ENCODE data around the gene UBE2H.
"Not testable (repeated sequence)": the region's sequence is repeated elsewhere in the genome, so short reads cannot be mapped to it uniquely, and the experiment has no call there.

UBE2H gene

DNA sequence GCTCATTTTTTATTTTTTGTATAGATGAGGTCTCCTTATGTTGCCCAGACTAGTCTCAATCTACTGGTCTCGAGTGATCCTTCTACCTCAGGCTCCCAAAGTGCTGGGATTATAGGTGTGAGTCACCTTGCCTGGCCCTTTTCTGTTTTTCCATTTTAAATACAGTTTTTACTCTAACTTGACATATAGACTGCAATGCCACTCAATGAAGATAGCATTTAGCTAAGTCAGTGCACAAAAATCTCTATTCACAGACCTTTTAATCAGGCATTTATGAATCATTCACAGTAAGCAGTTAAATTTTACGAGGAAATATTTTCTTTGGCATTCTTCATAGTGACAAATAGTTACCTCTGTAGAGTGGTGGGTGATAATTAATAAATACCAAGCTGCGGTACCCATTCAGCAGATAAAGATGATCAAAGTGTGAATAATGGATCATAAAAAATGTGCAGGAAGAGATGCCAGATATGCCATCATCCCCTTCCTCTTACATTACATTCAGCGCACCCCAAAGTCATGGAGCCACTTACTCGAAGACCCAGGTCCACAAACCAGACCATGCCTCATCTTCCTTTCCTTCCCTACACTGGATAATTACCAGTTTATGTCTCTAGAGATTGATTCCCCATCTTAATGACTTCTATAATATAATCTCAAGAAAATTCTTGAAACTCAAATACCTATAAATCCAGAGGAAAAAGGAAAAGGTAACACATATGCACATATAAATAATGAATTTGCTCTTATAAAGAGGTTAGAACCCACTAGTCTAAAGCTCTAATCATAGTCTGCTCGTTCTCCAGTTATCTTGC lies 56.0 kb downstream of the UBE2H start:
- CTCF ChIA-PET, result interaction anchor here (0.9 to 1.7 kb wide), 2 partner anchors 20 to 66 kb away, joined by 3 to 4 read pairs; no protein-coding TSS in a partner anchor
- no peak for DNase-seq (ENCODE audit: low read depth, low spot score)
- H3K4me3 ChIP-seq (ENCODE audit: low read depth, low read length), result no peak overlapping the region
- TF ChIP-seq, protein P1, sequence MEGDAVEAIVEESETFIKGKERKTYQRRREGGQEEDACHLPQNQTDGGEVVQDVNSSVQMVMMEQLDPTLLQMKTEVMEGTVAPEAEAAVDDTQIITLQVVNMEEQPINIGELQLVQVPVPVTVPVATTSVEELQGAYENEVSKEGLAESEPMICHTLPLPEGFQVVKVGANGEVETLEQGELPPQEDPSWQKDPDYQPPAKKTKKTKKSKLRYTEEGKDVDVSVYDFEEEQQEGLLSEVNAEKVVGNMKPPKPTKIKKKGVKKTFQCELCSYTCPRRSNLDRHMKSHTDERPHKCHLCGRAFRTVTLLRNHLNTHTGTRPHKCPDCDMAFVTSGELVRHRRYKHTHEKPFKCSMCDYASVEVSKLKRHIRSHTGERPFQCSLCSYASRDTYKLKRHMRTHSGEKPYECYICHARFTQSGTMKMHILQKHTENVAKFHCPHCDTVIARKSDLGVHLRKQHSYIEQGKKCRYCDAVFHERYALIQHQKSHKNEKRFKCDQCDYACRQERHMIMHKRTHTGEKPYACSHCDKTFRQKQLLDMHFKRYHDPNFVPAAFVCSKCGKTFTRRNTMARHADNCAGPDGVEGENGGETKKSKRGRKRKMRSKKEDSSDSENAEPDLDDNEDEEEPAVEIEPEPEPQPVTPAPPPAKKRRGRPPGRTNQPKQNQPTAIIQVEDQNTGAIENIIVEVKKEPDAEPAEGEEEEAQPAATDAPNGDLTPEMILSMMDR (IDR thresholded peaks at IDR 0.05; ENCODE audit: insufficient read depth, low read length, missing control alignments), result no peak
- POLR2A ChIA-PET, result no interaction called here

DNA sequence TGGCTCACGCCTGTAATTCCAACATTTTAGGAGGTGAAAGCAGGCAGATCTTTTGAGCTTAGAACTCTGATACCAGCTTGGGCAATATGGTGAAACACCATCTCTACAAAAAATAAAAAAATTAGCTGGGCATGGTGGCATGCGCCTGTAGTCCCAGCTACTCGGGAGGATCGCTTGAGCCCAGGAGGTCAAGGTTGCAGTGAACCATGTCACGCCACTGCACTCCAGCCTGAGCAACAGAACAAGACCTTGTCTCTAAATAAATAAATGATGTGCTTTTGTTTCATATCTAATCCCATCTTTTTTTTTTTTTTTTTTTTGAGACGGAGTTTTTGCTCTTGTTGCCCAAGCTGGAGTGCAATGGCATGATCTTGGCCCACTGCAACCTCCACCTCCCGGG lies 58.6 kb downstream of the UBE2H start:
- CTCF ChIA-PET, result interaction anchor here (1.2 to 1.4 kb wide), 2 partner anchors 15 to 19 kb away, joined by 3 to 4 read pairs; no protein-coding TSS in a partner anchor
- H3K4me3 ChIP-seq (ENCODE audit: low read depth, low read length); DNase-seq (ENCODE audit: low read depth, low spot score): not testable (repeated sequence)
- POLR2A ChIA-PET, result interaction anchor here (1.1 kb wide), 1 partner anchor 58 kb away, joined by 5 read pairs; the partner anchor contains the start of gene UBE2H

DNA sequence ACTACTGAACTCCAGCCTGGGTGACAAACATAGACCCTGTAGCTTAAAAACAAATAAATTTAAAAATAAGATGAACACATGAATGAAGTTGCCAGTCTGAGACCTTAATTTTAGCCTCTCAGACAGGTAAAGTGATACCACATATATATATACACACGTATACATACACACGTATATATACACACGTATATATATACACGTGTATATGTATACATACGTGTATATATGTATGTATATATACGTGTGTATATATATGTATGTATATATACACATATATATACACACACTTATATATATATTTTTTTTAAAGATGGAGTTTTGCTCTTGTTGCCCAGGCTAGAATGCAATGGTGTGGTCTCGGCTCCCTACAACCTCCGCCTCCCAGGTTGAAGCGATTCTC lies 62.7 kb downstream of the UBE2H start:
- DNase-seq (ENCODE audit: low read depth, low spot score), result no peak
- CTCF ChIA-PET, result no interaction called here

DNA sequence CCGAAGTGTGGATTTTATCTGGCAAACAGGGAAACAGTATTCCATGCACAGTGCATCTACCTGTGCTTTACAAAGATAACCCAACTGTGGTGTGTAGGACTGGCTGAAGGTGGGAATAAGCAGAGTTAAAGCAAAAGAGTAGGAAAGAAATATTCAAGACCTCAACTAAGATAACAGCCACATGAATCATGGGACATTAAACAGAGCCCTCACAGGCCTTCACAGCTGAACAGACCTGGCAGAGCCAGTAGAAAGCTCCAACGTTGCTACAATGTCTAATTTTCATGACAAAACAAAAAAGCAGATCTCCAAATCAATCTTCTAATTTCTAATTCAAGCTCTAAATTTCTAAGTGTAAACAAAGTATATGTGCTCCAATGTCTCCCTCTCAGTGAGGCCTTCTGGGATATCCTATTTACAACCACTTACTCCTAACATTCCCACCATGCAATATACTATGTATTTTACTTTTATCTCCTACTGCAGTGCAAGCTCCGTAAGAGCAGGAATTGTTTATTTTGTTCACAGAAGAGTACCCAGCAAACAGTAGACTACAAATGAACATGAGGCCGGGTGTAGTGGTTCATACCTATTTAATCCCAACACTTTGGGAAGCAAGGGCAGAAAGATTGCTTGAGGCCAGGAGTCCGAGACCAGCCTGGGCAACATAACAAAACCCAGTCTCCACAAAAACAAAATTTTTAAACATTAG lies 63.5 kb downstream of the UBE2H start:
- no peak for DNase-seq (ENCODE audit: low read depth, low spot score)
- ChIA-PET CTCF (interaction anchor here (1.3 kb wide), 1 partner anchor 65 kb away, joined by 3 read pairs; no protein-coding TSS in a partner anchor), POLR2A (no interaction called here)
- TF ChIP-seq, protein P1 (IDR thresholded peaks at IDR 0.05; ENCODE audit: insufficient read depth, low read length, missing control alignments), result no peak
- H3K4me3 ChIP-seq (ENCODE audit: low read depth, low read length), result no peak overlapping the region

More for the DNA sequence above, 62.7 kb downstream of the UBE2H start:
- H3K4me3 ChIP-seq (ENCODE audit: low read depth, low read length), result no peak overlapping the region
- POLR2A ChIA-PET, result no interaction called here
- TF ChIP-seq, protein P1 (IDR thresholded peaks at IDR 0.05; ENCODE audit: insufficient read depth, low read length, missing control alignments), result no peak

DNA sequence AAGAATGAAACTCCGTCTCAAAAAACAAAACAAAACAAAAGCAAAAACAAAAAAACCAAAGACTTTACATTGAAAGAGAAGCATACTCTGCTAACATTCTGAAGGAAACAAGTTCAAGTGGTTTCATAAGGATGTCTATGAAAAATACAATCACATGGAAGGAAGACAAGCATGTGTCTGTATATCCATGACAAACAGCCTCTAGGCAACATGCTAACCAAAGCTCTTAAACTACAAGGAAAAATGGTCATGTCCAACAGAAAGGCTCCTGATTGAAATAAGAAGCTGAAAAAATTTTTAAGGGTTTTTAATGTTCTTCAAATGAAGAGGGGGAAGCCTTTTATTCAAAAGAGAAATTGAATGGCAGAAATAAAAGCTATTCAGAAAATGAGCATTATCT lies 64.9 kb downstream of the UBE2H start:
- CTCF ChIA-PET, result interaction anchor here (1.3 kb wide), 1 partner anchor 63 kb away, joined by 3 read pairs; no protein-coding TSS in a partner anchor
- POLR2A ChIA-PET, result no interaction called here
- DNase-seq (ENCODE audit: low read depth, low spot score), result no peak
- no peak overlapping the region for H3K4me3 ChIP-seq (ENCODE audit: low read depth, low read length)
- TF ChIP-seq, protein P1 (IDR thresholded peaks at IDR 0.05; ENCODE audit: insufficient read depth, low read length, missing control alignments), result no peak

DNA sequence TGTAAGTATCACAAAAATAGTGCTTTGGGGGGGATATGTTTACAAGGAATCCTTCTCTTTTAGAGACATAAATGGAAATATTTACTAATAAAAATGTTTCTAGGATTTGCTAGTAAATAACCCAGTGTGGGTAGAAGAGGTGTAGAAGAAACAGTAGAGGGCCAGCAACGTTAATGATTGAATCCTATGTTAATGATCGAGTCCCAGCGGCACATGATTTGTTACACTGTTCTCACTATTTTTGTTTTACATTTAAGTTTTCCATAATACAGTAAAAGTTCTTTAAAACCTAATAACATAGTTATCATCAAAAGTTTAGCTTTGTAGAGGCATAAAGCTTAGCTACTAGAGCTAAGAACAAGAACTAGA lies 66.0 kb downstream of the UBE2H start:
- DNase-seq (ENCODE audit: low read depth, low spot score), result no peak
- no peak overlapping the region for H3K4me3 ChIP-seq (ENCODE audit: low read depth, low read length)
- TF ChIP-seq, protein P1 (IDR thresholded peaks at IDR 0.05; ENCODE audit: insufficient read depth, low read length, missing control alignments), result no peak
- POLR2A ChIA-PET, result no interaction called here
- CTCF ChIA-PET, result interaction anchor here (0.6 kb wide), 1 partner anchor 62 kb away, joined by 3 read pairs; no protein-coding TSS in a partner anchor
